H1 (cell line): ENCODE measurements around the gene SUGP2. TPM values are rescaled to one million over a fixed set of nuclear protein-coding genes. Genes with fewer than 3 reads are reported as not detected.

Experiments used
- CTCF ChIA-PET: fragments of 300-600 bp; sonication (Branson Sonifier 250); formaldehyde crosslinking; loops from one replicate; lab custom pipeline; 2021; ENCODE audit not compliant: partially characterized antibody; lab: Charles Lee
- POLR2A ChIA-PET: fragments of 300-600 bp; sonication (Branson Sonifier 250); formaldehyde crosslinking; loops from one replicate; lab custom pipeline; 2021; ENCODE audit warnings: inconsistent platforms; ENCODE audit not compliant: partially characterized antibody; lab: Charles Lee
- DNase-seq, 2 experiments: peaks; one replicate each; pipeline versions ENCODE4 v3.0.0 to v3.0.0-alpha.2; 2010 to 2022; ENCODE audit warnings: low spot score in 2 of 2, low read depth in 1 of 2, mixed read lengths in 1 of 2
- FAIRE-seq: peaks from 2 replicates; lab custom pipeline; 2011; peaks lifted over from hg19 to GRCh38; lab: Jason Lieb, UNC
- H2AFZ ChIP-seq: 2 replicates; pipeline ENCODE4 v1.8.1; 2012; ENCODE audit warnings: low read length, inconsistent platforms
- H2AK5ac ChIP-seq: 2 replicates; pipeline ENCODE4 v1.6.1; 2013; ENCODE audit warnings: low read depth, low read length
- H2BK120ac ChIP-seq: replicated peaks from 2 replicates; pipeline ENCODE3; 2013; ENCODE audit warnings: low read depth, low read length, inconsistent platforms
- H2BK12ac ChIP-seq: 2 replicates; pipeline ENCODE4 v1.6.1; 2013; ENCODE audit warnings: low read depth, low read length
- H2BK15ac ChIP-seq: 2 replicates; pipeline ENCODE4 v1.6.1; 2013; ENCODE audit warnings: low read length
- H2BK20ac ChIP-seq: 2 replicates; pipeline ENCODE4 v1.6.1; 2013; ENCODE audit warnings: low read length
- H2BK5ac ChIP-seq: 2 replicates; pipeline ENCODE4 v1.6.1; 2013; ENCODE audit warnings: low read depth, low read length
- H3K14ac ChIP-seq: 2 replicates; pipeline ENCODE4 v1.6.1; 2013; ENCODE audit warnings: inconsistent platforms; ENCODE audit not compliant: insufficient read length
- H3K18ac ChIP-seq: 2 replicates; pipeline ENCODE4 v1.6.1; 2013; ENCODE audit warnings: low read length; ENCODE audit errors: extremely low read depth
- H3K23ac ChIP-seq: 2 replicates; pipeline ENCODE4 v1.6.1; 2013; ENCODE audit warnings: inconsistent platforms; ENCODE audit not compliant: insufficient read length
- H3K23me2 ChIP-seq: 2 replicates; pipeline ENCODE4 v1.6.1; 2013; ENCODE audit warnings: low read depth, low read length
- H3K27ac ChIP-seq: 2 replicates; pipeline ENCODE4 v1.6.1; 2011; ENCODE audit warnings: low read depth, low read length, inconsistent platforms
- H3K27me3 ChIP-seq, 4 experiments: replicated peaks in 1 of 4; 1 replicate in 1 of 4; 2 replicates in 3 of 4; pipeline versions ENCODE4 v1.6.1 to v1.8.1; 2011 to 2013; ENCODE audit warnings: low read length in 3 of 4, mild to moderate bottlenecking in 3 of 4, inconsistent platforms in 2 of 4, mixed read lengths in 2 of 4, moderate library complexity in 1 of 4; ENCODE audit not compliant: control insufficient read depth in 3 of 4, insufficient read depth in 3 of 4; ENCODE audit errors: extremely low read depth in 1 of 4
- H3K36me3 ChIP-seq, 4 experiments: 2 replicates each; pipeline versions ENCODE4 v1.6.1 to v1.8.1; 2011 to 2013; ENCODE audit warnings: mild to moderate bottlenecking in 4 of 4, low read length in 3 of 4, moderate library complexity in 2 of 4, control low read depth in 1 of 4, inconsistent platforms in 1 of 4; ENCODE audit not compliant: insufficient read depth in 4 of 4, control insufficient read depth in 2 of 4
- H3K4ac ChIP-seq: replicated peaks from 2 replicates; pipeline ENCODE3; 2013; ENCODE audit warnings: low read length, low read depth, mixed read lengths, inconsistent platforms; ENCODE audit not compliant: insufficient read length
- H3K4me1 ChIP-seq, 4 experiments: replicated peaks in 1 of 4; 1 replicate in 1 of 4; 2 replicates in 3 of 4; pipeline versions ENCODE4 v1.6.1 to v1.8.1; 2011 to 2013; ENCODE audit warnings: low read length in 3 of 4, inconsistent platforms in 2 of 4, mixed read lengths in 1 of 4; ENCODE audit not compliant: insufficient read depth in 4 of 4, control insufficient read depth in 3 of 4
- H3K4me2 ChIP-seq, 2 experiments: 2 replicates each; pipeline versions ENCODE4 v1.6.1 to v1.8.1; 2011 to 2013; ENCODE audit warnings: low read depth in 2 of 2, low read length in 2 of 2, control low read depth in 1 of 2, inconsistent platforms in 1 of 2, mild to moderate bottlenecking in 1 of 2; ENCODE audit not compliant: insufficient read depth in 1 of 2
- H3K4me3 ChIP-seq, 4 experiments: fragments of 200-600, 300-600 bp in 1 of 4; sonication (generic), shearing (Covaris generic), sonication (Bioruptor Twin) in 1 of 4; 2 replicates each; pipeline versions ENCODE4 v1.5.1 to v1.8.1; 2011 to 2016; ENCODE audit warnings: low read length in 4 of 4, low read depth in 3 of 4, control low read depth in 2 of 4, inconsistent platforms in 2 of 4, mild to moderate bottlenecking in 2 of 4, mixed read lengths in 1 of 4, moderate library complexity in 1 of 4; ENCODE audit not compliant: insufficient read depth in 2 of 4; ENCODE audit errors: extremely low read depth in 1 of 4
- H3K56ac ChIP-seq: replicated peaks from 2 replicates; pipeline ENCODE3; 2013; ENCODE audit warnings: low read depth, mild to moderate bottlenecking, mixed read lengths, low read length, inconsistent platforms; ENCODE audit not compliant: insufficient read length
- H3K79me1 ChIP-seq: 2 replicates; pipeline ENCODE4 v1.6.1; 2013; ENCODE audit warnings: low read depth, low read length, control low read depth
- H3K79me2 ChIP-seq, 2 experiments: 2 replicates each; pipeline versions ENCODE4 v1.6.1 to v1.8.1; 2012 to 2013; ENCODE audit warnings: low read length in 2 of 2, mild to moderate bottlenecking in 2 of 2, inconsistent platforms in 1 of 2; ENCODE audit not compliant: insufficient read depth in 2 of 2, control insufficient read depth in 1 of 2
- H3K9ac ChIP-seq, 4 experiments: replicated peaks in 1 of 4; 1 replicate in 1 of 4; 2 replicates in 3 of 4; pipeline versions ENCODE4 v1.6.1 to v1.8.1; 2011 to 2013; ENCODE audit warnings: low read depth in 3 of 4, low read length in 3 of 4, control low read depth in 2 of 4, mild to moderate bottlenecking in 2 of 4, moderate library complexity in 2 of 4, inconsistent platforms in 1 of 4; ENCODE audit errors: extremely low read depth in 1 of 4
- H3K9me3 ChIP-seq, 2 experiments: 2 replicates each; pipeline versions ENCODE4 v1.6.1 to v1.8.1; 2012 to 2013; ENCODE audit warnings: mild to moderate bottlenecking in 2 of 2, moderate library complexity in 2 of 2, control low read depth in 1 of 2, inconsistent platforms in 1 of 2, low read depth in 1 of 2, low read length in 1 of 2, mixed read lengths in 1 of 2; ENCODE audit not compliant: insufficient read depth in 2 of 2
- H4K20me1 ChIP-seq, 2 experiments: replicated peaks in 1 of 2; 2 replicates each; pipeline versions ENCODE3 to v1.8.1; 2011 to 2013; ENCODE audit warnings: inconsistent platforms in 2 of 2, low read length in 2 of 2, mild to moderate bottlenecking in 1 of 2; ENCODE audit not compliant: insufficient read depth in 2 of 2, control insufficient read depth in 1 of 2
- H4K5ac ChIP-seq: 2 replicates; pipeline ENCODE4 v1.6.1; 2013; ENCODE audit warnings: low read length, low read depth, mixed read lengths, inconsistent platforms; ENCODE audit not compliant: insufficient read length
- H4K8ac ChIP-seq: 2 replicates; pipeline ENCODE4 v1.8.0; 2013; ENCODE audit warnings: mild to moderate bottlenecking, moderate library complexity, low read length, inconsistent platforms; ENCODE audit not compliant: insufficient read depth; ENCODE audit errors: extremely low read depth
- H4K91ac ChIP-seq: replicated peaks from 2 replicates; pipeline ENCODE3; 2013; ENCODE audit warnings: low read length, mixed read lengths, inconsistent platforms; ENCODE audit not compliant: insufficient read length
- MAFK ChIP-seq: IDR thresholded peaks from 2 replicates; pipeline ENCODE4 v1.6.1; 2012; ENCODE audit warnings: low read depth, mild to moderate bottlenecking, improper control_type of control experiment, low read length
- NRF1 ChIP-seq: IDR thresholded peaks from 2 replicates; pipeline ENCODE4 v1.6.1; 2011; ENCODE audit warnings: mild to moderate bottlenecking, low read depth, low read length, improper control_type of control experiment
- WGBS, 2 experiments: shearing (Covaris generic) in 1 of 2; methylation state at CpG; one replicate each; pipeline versions ENCODE4 v1.1.6 to v1.1.7; 2013 to 2015; ENCODE audit warnings: low lambda C conversion rate in 2 of 2, mixed read lengths in 2 of 2, inconsistent platforms in 1 of 2, low coverage in 1 of 2, missing lambda C conversion rate in 1 of 2; ENCODE audit not compliant: insufficient replicate concordance in 2 of 2, insufficient coverage in 1 of 2, insufficient read length in 1 of 2; ENCODE audit errors: extremely low coverage in 1 of 2, missing lambda C conversion rate in 1 of 2; 5-methylcytosine and 5-hydroxymethylcytosine counted together
- polyA plus RNA-seq, 7 experiments: library from polyadenylated mRNA; depleted of rRNA in 3 of 7; stranded (reverse) in 5 of 7; unstranded in 2 of 7; fragments of >200 nt in 5 of 7; fragments of 200-250 nt in 2 of 7; gene quantifications; 1 replicate in 5 of 7; 2 replicates in 1 of 7; 4 replicates in 1 of 7; pipeline versions ENCODE4 v1.2.1 to v1.2.3, GENCODE V29; 2011 to 2013; ENCODE audit warnings: missing spikeins in 2 of 7, mixed read lengths in 2 of 7
- total RNA-seq: library from RNA; stranded (reverse); fragmentation: NEBNext Ultra II Directional; extraction: Animal tissue kit (Norgen Biotek cat#: 25700); gene quantifications from 2 replicates; pipeline ENCODE4 v1.2.1, GENCODE V29; 2021

SUGP2 gene
- total and polyA plus RNA-seq, 2 of the 8 experiments (the other 6 are each of a cell fraction or from before 2014, with no cell fraction given), result 57.7 to 114 TPM

DNA sequence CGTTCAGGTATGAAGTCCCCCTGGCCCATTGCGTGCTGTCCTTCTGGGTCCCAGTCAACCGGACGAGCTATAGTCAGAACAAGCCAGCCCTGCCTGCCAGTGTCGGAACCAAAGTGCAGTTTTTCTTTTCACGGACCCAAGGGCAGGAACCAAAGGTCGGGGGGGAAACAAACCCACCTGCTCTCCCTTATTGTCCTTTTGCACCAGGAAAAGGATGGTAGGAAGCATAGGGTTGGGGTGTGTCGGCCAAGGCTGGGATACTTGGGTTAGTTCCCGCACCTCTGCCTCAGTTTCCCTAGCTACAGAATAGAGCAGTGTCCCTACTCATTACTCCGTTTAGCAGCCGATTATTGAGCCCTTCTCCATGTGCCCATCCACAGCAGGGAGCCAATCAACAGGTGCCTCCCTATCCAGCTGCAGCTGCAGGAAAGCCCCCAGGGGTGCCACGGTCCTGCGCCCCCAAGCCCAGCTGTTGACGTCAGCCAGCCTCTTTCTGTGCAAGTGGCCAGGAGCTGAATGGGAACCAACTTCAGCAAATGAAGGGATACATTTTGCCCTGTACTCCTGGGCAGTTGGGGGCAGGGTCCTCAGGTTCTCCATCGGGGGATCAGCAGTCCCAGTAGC lies 21.1 kb upstream of the SUGP2 start:
- no peak overlapping the region for H2BK15ac ChIP-seq
- H3K79me2 ChIP-seq, result no peaks in the 10 kb centered on the region
- peaks cover 15 to 32% of the 10 kb centered on the region in 2 experiments for H4K20me1 ChIP-seq
- no peak overlapping the region for H4K5ac ChIP-seq
- ChIA-PET CTCF (interaction anchor here (0.7 to 6.8 kb wide), 18 partner anchors 8 to 175 kb away, joined by 3 to 58 read pairs (median 6); no protein-coding TSS in a partner anchor), POLR2A (interaction anchor here (1.3 kb wide), 2 partner anchors 9 to 11 kb away, joined by 4 read pairs; partner anchors contain the start of gene SLC25A42)
- H3K18ac ChIP-seq, result no peak overlapping the region
- peaks cover 4% of the 10 kb centered on the region; the same call in 1 of the 2 replicates for H3K79me1 ChIP-seq
- FAIRE-seq (no peak), DNase-seq (no peak)
- H2BK5ac ChIP-seq, result no peak overlapping the region
- no peak overlapping the region for H2BK12ac ChIP-seq
- no peaks in the 10 kb centered on the region for H3K23me2 ChIP-seq
- no peak overlapping the region for H3K4me3 ChIP-seq
- no peak overlapping the region for H3K23ac ChIP-seq
- no peak overlapping the region for H4K8ac ChIP-seq
- no peak overlapping the region for H3K4me2 ChIP-seq
- H2BK120ac ChIP-seq, result no peak overlapping the region
- H3K56ac ChIP-seq, result no peak overlapping the region
- H3K4me1 ChIP-seq, result no peaks in the 10 kb centered on the region
- 91% methylated on average over 11 of the region's 15 CpGs; no CpG with 5 or more reads in 1 of the 2 experiments for WGBS, 2 experiments
- H3K9me3 ChIP-seq, result no peaks in the 10 kb centered on the region
- no peak overlapping the region for H2AFZ ChIP-seq
- H2BK20ac ChIP-seq, result no peak overlapping the region
- H3K9ac ChIP-seq, result no peak overlapping the region
- peaks cover 24 to 52% (median 44%) of the 10 kb centered on the region in 4 experiments for H3K36me3 ChIP-seq
- H3K4ac ChIP-seq, result no peak overlapping the region
- H3K27ac ChIP-seq, result no peak overlapping the region
- H4K91ac ChIP-seq, result no peak overlapping the region
- no peak overlapping the region for H3K14ac ChIP-seq
- H3K27me3 ChIP-seq, result no peaks in the 10 kb centered on the region; a peak in 2 of 7 replicates
- no peak overlapping the region for H2AK5ac ChIP-seq
- TF ChIP-seq NRF1 (no peak), MAFK (no peak)
